Measurements from ENCODE around the gene MMP3. TPM values are rescaled to one million over a fixed set of nuclear protein-coding genes. Genes with fewer than 3 reads are reported as not detected.

MMP3 gene
- total RNA-seq, 1 donor from 2014 or later, result not detected

- DNase-seq (ENCODE audit: low spot score), result no peak
- TF ChIP-seq CTCF (IDR thresholded peaks at IDR 0.05; ENCODE audit: unreplicated experiment), result no peak
- H3K36me3 Mint-ChIP-seq (ENCODE audit: low read depth, unreplicated experiment), result no peaks in the 10 kb centered on the region
- no peak overlapping the region for H3K4me3 Mint-ChIP-seq (ENCODE audit: unreplicated experiment)
- H3K9me3 Mint-ChIP-seq (ENCODE audit: unreplicated experiment), result no peaks in the 10 kb centered on the region
- H3K27ac Mint-ChIP-seq (ENCODE audit: unreplicated experiment), result no peak overlapping the region
- H3K27me3 Mint-ChIP-seq (ENCODE audit: unreplicated experiment), result peaks cover 1% of the 10 kb centered on the region
- no peaks in the 10 kb centered on the region for H3K4me1 Mint-ChIP-seq (ENCODE audit: unreplicated experiment)
Measured at GRCh38 chr11:102836290-102836875, 7.0 kb downstream of the MMP3 start.

- Mint-ChIP-seq H3K4me1 (ENCODE audit: unreplicated experiment) (no peaks in the 10 kb centered on the region), H3K36me3 (ENCODE audit: low read depth, unreplicated experiment) (no peaks in the 10 kb centered on the region), H3K4me3 (ENCODE audit: unreplicated experiment) (no peak overlapping the region), H3K9me3 (ENCODE audit: unreplicated experiment) (no peaks in the 10 kb centered on the region), H3K27me3 (ENCODE audit: unreplicated experiment) (peaks cover 1% of the 10 kb centered on the region), H3K27ac (ENCODE audit: unreplicated experiment) (no peak overlapping the region)
- no peak for TF ChIP-seq CTCF (IDR thresholded peaks at IDR 0.05; ENCODE audit: unreplicated experiment)
- no peak for DNase-seq (ENCODE audit: low spot score)
Measured at GRCh38 chr11:102833731-102834130, 9.7 kb downstream of the MMP3 start.

GRCh38 chr11:102832612-102833011 is 10.8 kb downstream of the MMP3 start:
- peaks cover 1% of the 10 kb centered on the region for H3K27me3 Mint-ChIP-seq (ENCODE audit: unreplicated experiment)
- no peak for TF ChIP-seq CTCF (IDR thresholded peaks at IDR 0.05; ENCODE audit: unreplicated experiment)
- no peak overlapping the region for H3K4me3 Mint-ChIP-seq (ENCODE audit: unreplicated experiment)
- no peak for DNase-seq (ENCODE audit: low spot score)
- H3K36me3 Mint-ChIP-seq (ENCODE audit: low read depth, unreplicated experiment), result no peaks in the 10 kb centered on the region
- H3K9me3 Mint-ChIP-seq (ENCODE audit: unreplicated experiment), result no peaks in the 10 kb centered on the region
- no peak overlapping the region for H3K27ac Mint-ChIP-seq (ENCODE audit: unreplicated experiment)
- H3K4me1 Mint-ChIP-seq (ENCODE audit: unreplicated experiment), result no peaks in the 10 kb centered on the region

- no peak for TF ChIP-seq CTCF (IDR thresholded peaks at IDR 0.05; ENCODE audit: unreplicated experiment)
- DNase-seq (ENCODE audit: low spot score), result peak; percentile 26
- no peak overlapping the region for H3K27ac Mint-ChIP-seq (ENCODE audit: unreplicated experiment)
- H3K27me3 Mint-ChIP-seq (ENCODE audit: unreplicated experiment), result peaks cover 1% of the 10 kb centered on the region
- H3K36me3 Mint-ChIP-seq (ENCODE audit: low read depth, unreplicated experiment), result no peaks in the 10 kb centered on the region
- no peak overlapping the region for H3K4me3 Mint-ChIP-seq (ENCODE audit: unreplicated experiment)
- H3K9me3 Mint-ChIP-seq (ENCODE audit: unreplicated experiment), result no peaks in the 10 kb centered on the region
- H3K4me1 Mint-ChIP-seq (ENCODE audit: unreplicated experiment), result no peaks in the 10 kb centered on the region
Measured at GRCh38 chr11:102831489-102832440, 11.6 kb downstream of the MMP3 start.

- DNase-seq (ENCODE audit: low spot score), result no peak
- Mint-ChIP-seq H3K27me3 (ENCODE audit: unreplicated experiment) (peaks cover 1% of the 10 kb centered on the region), H3K27ac (ENCODE audit: unreplicated experiment) (no peak overlapping the region), H3K9me3 (ENCODE audit: unreplicated experiment) (no peaks in the 10 kb centered on the region), H3K36me3 (ENCODE audit: low read depth, unreplicated experiment) (no peaks in the 10 kb centered on the region), H3K4me1 (ENCODE audit: unreplicated experiment) (no peaks in the 10 kb centered on the region), H3K4me3 (ENCODE audit: unreplicated experiment) (no peak overlapping the region)
- TF ChIP-seq CTCF (IDR thresholded peaks at IDR 0.05; ENCODE audit: unreplicated experiment), result no peak
Measured at GRCh38 chr11:102831128-102831488, 12.3 kb downstream of the MMP3 start.

Measured in endothelial cell (in vitro differentiated cells).